ENCODE measurements around the gene ANGPTL8. TPM values are rescaled to one million over a fixed set of nuclear protein-coding genes. Genes with fewer than 3 reads are reported as not detected.

Gene ANGPTL8
- total RNA-seq, 6 donors from 2014 or later, result 5.2 TPM; not detected in 5

GRCh38 chr19:11251650-11252314 lies 12.4 kb downstream of the ANGPTL8 start:
- Histone ChIP-seq H3K4me3 (no peak overlapping the region), H3K4me1 (peaks cover 35 to 58% (median 50%) of the 10 kb centered on the region in 4 donors), H3K36me3 (peaks cover 11 to 54% (median 22%) of the 10 kb centered on the region in 4 donors), H3K27ac (peak overlapping the region; percentile 70 to 88 (median 83)), H3K9me3 (no peaks in the 10 kb centered on the region), H3K27me3 (no peaks in the 10 kb centered on the region)
- TF ChIP-seq EP300 (IDR thresholded peaks at IDR 0.05) (no peak), POLR2AphosphoS5 (IDR thresholded peaks at IDR 0.05) (no peak), CTCF (IDR thresholded peaks at IDR 0.05) (no peak), POLR2A (IDR thresholded peaks at IDR 0.05) (no peak)
- 80% methylated on average over 11 of the region's 11 CpGs for WGBS, 2 donors
- no peak for ATAC-seq (ENCODE audit: low FRiP score in 2 of 2)
- DNase-seq, result peak in 1 of 2 donors; percentile 48

GRCh38 chr19:11252665-11253355 lies 13.4 kb downstream of the ANGPTL8 start:
- no peaks in the 10 kb centered on the region for H3K9me3 ChIP-seq
- DNase-seq, result peak in 1 of 2 donors; percentile 61
- H3K27me3 ChIP-seq, result no peaks in the 10 kb centered on the region
- peaks cover 11 to 46% (median 22%) of the 10 kb centered on the region in 4 donors for H3K36me3 ChIP-seq
- H3K4me3 ChIP-seq, result no peak overlapping the region
- TF ChIP-seq POLR2A (IDR thresholded peaks at IDR 0.05), result no peak
- no peak for TF ChIP-seq CTCF (IDR thresholded peaks at IDR 0.05)
- TF ChIP-seq EP300 (IDR thresholded peaks at IDR 0.05), result peak in 2 of 4 donors; percentile 51 to 59
- TF ChIP-seq POLR2AphosphoS5 (IDR thresholded peaks at IDR 0.05), result peak; percentile 17 to 80
- peak in 1 of 2 donors; percentile 16 for ATAC-seq (ENCODE audit: low FRiP score in 2 of 2)
- H3K27ac ChIP-seq, result peak overlapping the region; percentile 70 to 88 (median 83)
- peaks cover 26 to 53% (median 41%) of the 10 kb centered on the region in 4 donors for H3K4me1 ChIP-seq
- WGBS, 2 donors, result 76 to 86% methylated on average over 12 to 16 of the region's 19 CpGs

GRCh38 chr19:11254666-11255065 lies 15.2 kb downstream of the ANGPTL8 start:
- peaks cover 11 to 32% (median 22%) of the 10 kb centered on the region in 4 donors for H3K36me3 ChIP-seq
- H3K27me3 ChIP-seq, result no peaks in the 10 kb centered on the region
- ATAC-seq (ENCODE audit: low FRiP score in 2 of 2) (no peak), DNase-seq (no peak)
- H3K4me3 ChIP-seq, result no peak overlapping the region
- TF ChIP-seq CTCF (IDR thresholded peaks at IDR 0.05), result no peak
- no peak for TF ChIP-seq POLR2A (IDR thresholded peaks at IDR 0.05)
- no peak for TF ChIP-seq POLR2AphosphoS5 (IDR thresholded peaks at IDR 0.05)
- no peak for TF ChIP-seq EP300 (IDR thresholded peaks at IDR 0.05)
- H3K4me1 ChIP-seq, result peaks cover 24 to 45% (median 33%) of the 10 kb centered on the region in 4 donors
- peak overlapping the region in 2 of 4 donors; percentile 85 to 88 for H3K27ac ChIP-seq
- H3K9me3 ChIP-seq, result no peaks in the 10 kb centered on the region
- 81 to 89% methylated on average over 5 of the region's 5 CpGs for WGBS, 2 donors

GRCh38 chr19:11256189-11256588 lies 16.8 kb downstream of the ANGPTL8 start:
- H3K9me3 ChIP-seq, result no peaks in the 10 kb centered on the region
- H3K4me3 ChIP-seq, result no peak overlapping the region
- peaks cover 2 to 17% (median 14%) of the 10 kb centered on the region in 4 donors for H3K36me3 ChIP-seq
- no peaks in the 10 kb centered on the region for H3K27me3 ChIP-seq
- H3K27ac ChIP-seq, result peak overlapping the region in 3 of 4 donors; percentile 28 to 88 (median 85)
- ATAC-seq (ENCODE audit: low FRiP score in 2 of 2) (no peak), DNase-seq (peak in 1 of 2 donors; percentile 30)
- WGBS, 2 donors, result 21 to 23% methylated on average over 7 of the region's 7 CpGs
- TF ChIP-seq POLR2AphosphoS5 (IDR thresholded peaks at IDR 0.05) (peak in 1 of 2 donors; percentile 9), EP300 (IDR thresholded peaks at IDR 0.05) (no peak)
- peaks cover 26 to 40% (median 35%) of the 10 kb centered on the region in 4 donors for H3K4me1 ChIP-seq

GRCh38 chr19:11257846-11258380 lies 18.5 kb downstream of the ANGPTL8 start:
- Histone ChIP-seq H3K4me3 (no peak overlapping the region), H3K36me3 (no peaks in the 10 kb centered on the region), H3K9me3 (no peaks in the 10 kb centered on the region), H3K27me3 (no peaks in the 10 kb centered on the region), H3K27ac (peak overlapping the region in 1 of 4 donors; percentile 62), H3K4me1 (peaks cover 29 to 39% (median 34%) of the 10 kb centered on the region in 4 donors)
- no peak for ATAC-seq (ENCODE audit: low FRiP score in 2 of 2)
- TF ChIP-seq EP300 (IDR thresholded peaks at IDR 0.05), result no peak
- no peak for TF ChIP-seq CTCF (IDR thresholded peaks at IDR 0.05)
- TF ChIP-seq POLR2AphosphoS5 (IDR thresholded peaks at IDR 0.05), result no peak
- TF ChIP-seq POLR2A (IDR thresholded peaks at IDR 0.05), result no peak
- DNase-seq, result no peak
- WGBS, 2 donors, result 82 to 92% methylated on average over 3 of the region's 3 CpGs
